Tibial artery (tissue), 4 donors: ENCODE data around the gene ZFAND3.

Experiments used
- DNase-seq, 2 donors: peaks; one replicate each; pipeline ENCODE4 v3.0.0-alpha.2; 2019
- H3K27ac ChIP-seq, 2 donors: fragments of 200-600 bp; sonication (generic) in 1 of 2; 1 replicate in 1 of 2; 2 replicates in 1 of 2; pipeline ENCODE4 v1.5.1; 2018 to 2019; ENCODE audit warnings: mild to moderate bottlenecking in 1 of 2
- H3K27me3 ChIP-seq, 2 donors: fragments of 200-600 bp; sonication (generic) in 1 of 2; one replicate each; pipeline versions ENCODE4 v1.5.1 to v1.6.0; 2016 to 2019
- H3K36me3 ChIP-seq, 3 donors: fragments of 200-600 bp; sonication (generic) in 2 of 3; one replicate each; pipeline ENCODE4 v1.5.1; 2016 to 2019; ENCODE audit warnings: mild to moderate bottlenecking in 2 of 3
- H3K4me1 ChIP-seq, 4 donors: fragments of 200-600 bp; sonication (generic) in 2 of 4; 1 replicate in 3 of 4; 2 replicates in 1 of 4; pipeline ENCODE4 v1.5.1; 2016 to 2019
- H3K4me3 ChIP-seq, 2 donors: fragments of 200-600 bp; sonication (generic) in 1 of 2; 1 replicate in 1 of 2; 2 replicates in 1 of 2; pipeline ENCODE4 v1.5.1; 2018 to 2019; ENCODE audit warnings: mild to moderate bottlenecking in 2 of 2
- H3K9me3 ChIP-seq, 3 donors: fragments of 200-600 bp; sonication (generic) in 1 of 3; one replicate each; pipeline ENCODE4 v1.5.1; 2016 to 2019
- intact Hi-C: fragments of 100-400 bp; cut with DNase I; formaldehyde crosslinking; loops from one replicate; pipeline ENCODE4 v1.15.0; 2023; ENCODE audit warnings: low total_unique reads
- TF ChIP-seq, protein P1 (sequence below), 2 experiments: fragments of 200-600 bp in 1 of 2; fragments of 450-650 bp in 1 of 2; IDR thresholded peaks; one replicate each; pipeline ENCODE4 v1.5.1; 2017 to 2019; ENCODE audit warnings: antibody characterized with exemption in 2 of 2, mild to moderate bottlenecking in 1 of 2, moderate library complexity in 1 of 2

The ZFAND3 gene

GRCh38 chr6:37966801-37967200 is 147.3 kb downstream of the ZFAND3 start:
- H3K36me3 ChIP-seq: no peaks in the 10 kb centered on the region
- intact Hi-C loops: no loop called here
- no peak overlapping the region for H3K27ac ChIP-seq
- H3K9me3 ChIP-seq: no peaks in the 10 kb centered on the region
- TF ChIP-seq, protein P1, sequence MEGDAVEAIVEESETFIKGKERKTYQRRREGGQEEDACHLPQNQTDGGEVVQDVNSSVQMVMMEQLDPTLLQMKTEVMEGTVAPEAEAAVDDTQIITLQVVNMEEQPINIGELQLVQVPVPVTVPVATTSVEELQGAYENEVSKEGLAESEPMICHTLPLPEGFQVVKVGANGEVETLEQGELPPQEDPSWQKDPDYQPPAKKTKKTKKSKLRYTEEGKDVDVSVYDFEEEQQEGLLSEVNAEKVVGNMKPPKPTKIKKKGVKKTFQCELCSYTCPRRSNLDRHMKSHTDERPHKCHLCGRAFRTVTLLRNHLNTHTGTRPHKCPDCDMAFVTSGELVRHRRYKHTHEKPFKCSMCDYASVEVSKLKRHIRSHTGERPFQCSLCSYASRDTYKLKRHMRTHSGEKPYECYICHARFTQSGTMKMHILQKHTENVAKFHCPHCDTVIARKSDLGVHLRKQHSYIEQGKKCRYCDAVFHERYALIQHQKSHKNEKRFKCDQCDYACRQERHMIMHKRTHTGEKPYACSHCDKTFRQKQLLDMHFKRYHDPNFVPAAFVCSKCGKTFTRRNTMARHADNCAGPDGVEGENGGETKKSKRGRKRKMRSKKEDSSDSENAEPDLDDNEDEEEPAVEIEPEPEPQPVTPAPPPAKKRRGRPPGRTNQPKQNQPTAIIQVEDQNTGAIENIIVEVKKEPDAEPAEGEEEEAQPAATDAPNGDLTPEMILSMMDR (IDR thresholded peaks at IDR 0.05): no peak
- no peaks in the 10 kb centered on the region for H3K27me3 ChIP-seq
- H3K4me1 ChIP-seq: peaks cover 0 to 13% (median 3%) of the 10 kb centered on the region in 4 donors
- H3K4me3 ChIP-seq: no peak overlapping the region
- no peak for DNase-seq

DNA sequence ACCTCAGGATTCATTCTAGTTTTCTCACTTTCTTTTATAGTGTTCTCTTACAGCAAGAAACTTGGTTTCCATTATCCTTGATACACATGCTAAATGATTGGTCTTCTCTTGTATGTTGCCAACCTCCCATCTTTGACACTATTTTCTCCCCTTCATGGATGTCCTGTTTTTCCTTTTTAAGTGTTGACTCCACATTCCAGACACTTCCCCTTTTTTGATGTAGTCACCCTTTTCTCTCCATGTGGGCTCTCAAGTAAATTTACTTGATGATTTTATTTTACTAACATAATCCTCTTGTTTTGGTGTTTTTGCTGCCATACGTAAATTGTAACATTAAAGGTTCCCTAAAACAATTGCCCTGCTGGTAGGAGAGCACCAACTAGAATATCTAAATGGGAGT is 148.1 kb downstream of the ZFAND3 start:
- Histone ChIP-seq H3K36me3 (no peaks in the 10 kb centered on the region), H3K4me3 (no peak overlapping the region), H3K9me3 (no peaks in the 10 kb centered on the region), H3K27ac (no peak overlapping the region), H3K27me3 (no peaks in the 10 kb centered on the region), H3K4me1 (peaks cover 0 to 14% (median 3%) of the 10 kb centered on the region in 4 donors)
- TF ChIP-seq, protein P1 (IDR thresholded peaks at IDR 0.05): no peak
- no peak for DNase-seq
- intact Hi-C loops: no loop called here

DNA sequence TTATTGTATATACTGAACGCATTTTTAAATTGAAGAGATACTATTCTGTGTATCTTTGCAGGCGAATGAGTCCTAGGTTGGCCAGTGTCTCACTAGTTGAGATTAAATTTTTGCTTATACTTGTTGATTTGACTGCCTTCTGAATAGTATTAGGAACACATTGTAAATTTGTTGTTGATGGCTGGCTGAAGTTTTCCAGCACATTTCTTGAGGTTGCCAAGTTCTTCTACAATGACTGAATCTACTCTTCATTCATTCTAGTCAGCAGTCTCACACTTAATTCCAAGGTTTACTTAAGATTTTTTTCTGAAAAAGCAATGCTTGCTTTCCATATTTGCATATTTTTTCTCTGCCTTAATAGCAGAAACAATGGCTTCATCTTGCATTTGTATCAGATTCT is 151.7 kb downstream of the ZFAND3 start:
- TF ChIP-seq, protein P1 (IDR thresholded peaks at IDR 0.05): no peak
- Histone ChIP-seq H3K4me1 (peaks cover 0 to 17% (median 0%) of the 10 kb centered on the region in 4 donors), H3K36me3 (no peaks in the 10 kb centered on the region), H3K27ac (no peak overlapping the region), H3K27me3 (no peaks in the 10 kb centered on the region), H3K9me3 (peaks cover 0 to 9% (median 0%) of the 10 kb centered on the region in 3 donors), H3K4me3 (no peak overlapping the region)
- intact Hi-C loops: no loop called here
- DNase-seq: no peak

- TF ChIP-seq, protein P1 (IDR thresholded peaks at IDR 0.05): no peak
- no peak overlapping the region for H3K27ac ChIP-seq
- H3K27me3 ChIP-seq: no peaks in the 10 kb centered on the region
- no peak for DNase-seq
- H3K4me1 ChIP-seq: peaks cover 0 to 15% (median 0%) of the 10 kb centered on the region in 4 donors
- no peaks in the 10 kb centered on the region for H3K36me3 ChIP-seq
- H3K9me3 ChIP-seq: peaks cover 0 to 9% (median 0%) of the 10 kb centered on the region in 3 donors
- no peak overlapping the region for H3K4me3 ChIP-seq
- intact Hi-C loops: no loop called here
Observed at GRCh38 chr6:37971711-37972390, 152.3 kb downstream of the ZFAND3 start.

GRCh38 chr6:37972994-37973757 is 153.6 kb downstream of the ZFAND3 start:
- Histone ChIP-seq H3K27me3 (no peaks in the 10 kb centered on the region), H3K4me1 (peaks cover 0 to 15% (median 0%) of the 10 kb centered on the region in 4 donors), H3K9me3 (peaks cover 0 to 9% (median 0%) of the 10 kb centered on the region in 3 donors), H3K27ac (no peak overlapping the region), H3K4me3 (no peak overlapping the region), H3K36me3 (no peaks in the 10 kb centered on the region)
- no peak for DNase-seq
- TF ChIP-seq, protein P1 (IDR thresholded peaks at IDR 0.05): no peak
- intact Hi-C loops: no loop called here
